Neutrophil (primary cell): ENCODE results near the gene CUBN.

Source experiments
- H3K27ac ChIP-seq: fragments of 200-600 bp; sonication (generic); 2 replicates; pipeline ENCODE4 v1.5.1; 2016; ENCODE audit warnings: mild to moderate bottlenecking, moderate library complexity
- H3K27me3 ChIP-seq: fragments of 200-600 bp; sonication (generic); 2 replicates; pipeline ENCODE4 v1.6.0; 2016; ENCODE audit warnings: mild to moderate bottlenecking
- H3K36me3 ChIP-seq: fragments of 200-600 bp; sonication (generic); 2 replicates; pipeline ENCODE4 v1.5.1; 2017
- H3K4me1 ChIP-seq, 2 experiments: fragments of 200-600 bp in 1 of 2; sonication (generic) in 1 of 2; 1 replicate in 1 of 2; 2 replicates in 1 of 2; pipeline versions ENCODE4 v1.5.1 to v1.6.1; 2013 to 2016; ENCODE audit warnings: low read depth in 1 of 2, low read length in 1 of 2, mild to moderate bottlenecking in 1 of 2, moderate library complexity in 1 of 2; ENCODE audit not compliant: control insufficient read depth in 1 of 2, insufficient read depth in 1 of 2
- H3K4me3 ChIP-seq, 2 experiments: fragments of 200-600 bp in 1 of 2; sonication (generic) in 1 of 2; 1 replicate in 1 of 2; 2 replicates in 1 of 2; pipeline ENCODE4 v1.5.1; 2013 to 2016; ENCODE audit warnings: low read depth in 1 of 2, low read length in 1 of 2, mild to moderate bottlenecking in 1 of 2, moderate library complexity in 1 of 2
- H3K9me3 ChIP-seq: fragments of 200-600 bp; sonication (generic); 2 replicates; pipeline ENCODE4 v1.5.1; 2016
- CTCF ChIP-seq: fragments of 200-600 bp; sonication (generic); IDR thresholded peaks from 2 replicates; pipeline ENCODE4 v1.5.1; 2016; ENCODE audit warnings: antibody characterized with exemption

The CUBN gene

DNA sequence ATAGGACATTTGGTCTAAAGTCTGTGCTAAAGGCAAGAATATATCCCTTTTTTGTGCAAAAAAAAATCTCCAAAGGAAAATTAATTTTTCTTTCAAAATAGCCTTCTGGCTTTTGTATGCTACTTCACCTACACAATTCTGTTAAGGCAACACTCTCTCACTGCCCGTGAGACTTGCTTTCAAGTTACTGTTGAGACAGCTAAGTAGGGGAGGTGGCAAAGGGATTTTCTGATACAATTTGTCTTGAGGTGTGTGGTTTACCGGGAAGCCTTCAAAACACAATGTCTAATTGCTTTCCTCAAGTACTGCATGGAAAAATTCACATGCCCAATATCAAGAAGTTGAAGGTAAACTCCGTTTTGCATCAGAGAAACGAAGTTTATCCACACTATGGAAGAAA, 261.6 kb downstream of the CUBN start:
- H3K36me3 ChIP-seq = no peaks in the 10 kb centered on the region
- H3K27me3 ChIP-seq = peaks cover 20% of the 10 kb centered on the region
- no peak overlapping the region for H3K27ac ChIP-seq

GRCh38 chr10:16867556-16867955, 262.1 kb downstream of the CUBN start:
- peaks cover 20% of the 10 kb centered on the region for H3K27me3 ChIP-seq
- H3K4me3 ChIP-seq = no peak overlapping the region
- TF ChIP-seq CTCF = no peak
- H3K4me1 ChIP-seq = no peaks in the 10 kb centered on the region
- no peak overlapping the region for H3K27ac ChIP-seq
- no peaks in the 10 kb centered on the region for H3K36me3 ChIP-seq
- no peaks in the 10 kb centered on the region for H3K9me3 ChIP-seq

More for the DNA sequence above, 261.6 kb downstream of the CUBN start:
- Histone ChIP-seq H3K4me3 (no peak overlapping the region), H3K4me1 (no peaks in the 10 kb centered on the region), H3K9me3 (no peaks in the 10 kb centered on the region)
- no peak for TF ChIP-seq CTCF

DNA sequence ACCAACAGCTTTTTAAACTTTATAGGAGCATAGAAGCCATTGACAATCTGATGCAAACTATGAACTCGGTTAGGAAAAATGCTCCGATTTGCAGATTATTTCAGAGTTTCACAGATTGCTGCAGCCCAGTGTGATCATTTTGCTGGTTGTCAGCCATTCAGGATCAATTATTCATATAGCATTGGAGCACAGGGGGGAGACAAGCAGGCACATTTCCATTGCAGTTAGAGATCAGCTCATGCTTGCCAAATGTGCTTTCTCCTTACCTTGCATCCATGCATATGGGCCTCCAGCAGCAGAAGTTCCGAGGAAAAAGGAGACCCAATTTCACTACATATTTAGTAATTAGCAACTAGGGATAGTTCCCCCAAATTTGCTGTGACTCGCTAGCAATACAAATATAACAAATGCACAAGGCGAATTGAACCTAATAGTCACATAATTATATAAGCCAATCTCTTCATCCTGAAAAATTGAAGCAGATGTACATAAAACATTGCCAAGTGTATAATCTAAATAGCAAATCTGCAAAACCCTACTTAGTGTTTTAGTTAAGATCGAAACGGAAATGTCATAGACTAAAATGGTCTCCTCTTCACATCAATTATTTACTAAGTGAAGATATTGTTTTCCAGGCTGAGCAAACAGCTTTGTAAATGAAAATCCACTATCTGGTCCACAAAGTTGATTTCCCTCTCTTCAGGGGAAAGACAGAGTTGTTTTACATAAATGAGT, 262.9 kb downstream of the CUBN start:
- no peak overlapping the region for H3K27ac ChIP-seq
- TF ChIP-seq CTCF = no peak
- no peaks in the 10 kb centered on the region for H3K36me3 ChIP-seq
- H3K27me3 ChIP-seq = peaks cover 20% of the 10 kb centered on the region
- H3K4me3 ChIP-seq = no peak overlapping the region
- no peaks in the 10 kb centered on the region for H3K4me1 ChIP-seq
- no peaks in the 10 kb centered on the region for H3K9me3 ChIP-seq

DNA sequence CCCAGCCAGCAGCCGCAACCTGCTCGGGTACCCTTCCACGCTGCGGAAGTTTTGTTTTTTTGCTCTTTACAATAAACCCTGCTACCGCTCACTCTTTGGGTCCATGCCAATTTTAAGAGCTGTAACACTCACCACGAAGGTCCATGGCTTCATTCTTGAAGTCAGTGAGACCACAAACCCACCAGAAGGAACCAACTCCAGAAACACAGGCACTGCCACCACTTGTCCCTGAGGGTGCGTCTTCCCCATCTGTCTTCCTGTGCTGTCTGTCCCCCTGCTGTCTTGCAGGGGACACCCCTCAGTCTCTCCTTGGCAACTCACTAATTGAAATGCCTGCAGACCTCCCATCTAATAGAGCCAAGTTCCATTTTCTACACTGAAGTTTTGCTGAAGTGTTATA, 263.8 kb downstream of the CUBN start:
- H3K27ac ChIP-seq = no peak overlapping the region
- H3K4me3 ChIP-seq = no peak overlapping the region
- no peaks in the 10 kb centered on the region for H3K9me3 ChIP-seq
- TF ChIP-seq CTCF = no peak
- peaks cover 20% of the 10 kb centered on the region for H3K27me3 ChIP-seq
- no peaks in the 10 kb centered on the region for H3K4me1 ChIP-seq
- no peaks in the 10 kb centered on the region for H3K36me3 ChIP-seq

DNA sequence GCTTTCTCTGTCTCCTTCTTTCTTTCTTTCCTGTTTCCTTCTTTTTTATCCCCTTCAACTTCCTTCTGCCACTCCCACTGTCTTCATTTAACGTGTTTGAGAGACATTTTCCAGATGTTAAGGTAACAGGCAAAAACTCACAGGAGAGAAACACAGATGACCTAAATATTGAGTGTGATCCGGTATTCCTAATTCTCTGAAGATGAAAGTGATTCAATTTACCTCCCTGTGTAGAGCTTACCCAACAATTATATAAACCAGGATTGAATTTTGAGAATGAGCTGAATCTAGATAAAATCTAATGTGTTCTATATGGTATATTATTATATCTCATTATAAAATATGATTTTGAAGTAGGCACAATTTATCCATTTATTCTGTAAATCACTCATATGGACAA, 265.8 kb downstream of the CUBN start:
- H3K27ac ChIP-seq = no peak overlapping the region
- H3K36me3 ChIP-seq = no peaks in the 10 kb centered on the region
- H3K27me3 ChIP-seq = peaks cover 20% of the 10 kb centered on the region
- no peaks in the 10 kb centered on the region for H3K4me1 ChIP-seq
- no peak overlapping the region for H3K4me3 ChIP-seq
- H3K9me3 ChIP-seq = no peaks in the 10 kb centered on the region
- no peak for TF ChIP-seq CTCF
